Psoas muscle (tissue), 8 donors: ENCODE results near the gene AHCY. TPM values are rescaled to one million over a fixed set of nuclear protein-coding genes. Genes with fewer than 3 reads are reported as not detected.
A peak's percentile ranks its signal among the peaks of the same experiment; 100 is the strongest.

Source experiments
- ATAC-seq, 4 donors: fragments of 200-7000 bp; cut with Tn5 transposase; one replicate each; pipeline ENCODE4 v1.9.1; 2020; ENCODE audit warnings: moderate library complexity in 3 of 4, mild to moderate bottlenecking in 2 of 4
- DNase-seq, 2 donors: peaks; one replicate each; pipeline ENCODE4 v3.0.0-alpha.2; 2020
- H3K27ac ChIP-seq: fragments of 200-600 bp; one replicate; pipeline ENCODE4 v1.8.0; 2022
- H3K27me3 ChIP-seq, 3 donors: fragments of 200-600 bp in 1 of 3; one replicate each; pipeline versions ENCODE4 v1.6.1 to v1.8.0; 2013 to 2022; ENCODE audit warnings: low read length in 2 of 3, mild to moderate bottlenecking in 2 of 3, moderate library complexity in 1 of 3; ENCODE audit not compliant: insufficient read depth in 3 of 3
- H3K36me3 ChIP-seq, 2 donors: fragments of 200-600 bp in 1 of 2; one replicate each; pipeline versions ENCODE4 v1.6.1 to v1.8.0; 2013 to 2022; ENCODE audit warnings: low read depth in 1 of 2, mild to moderate bottlenecking in 1 of 2, moderate library complexity in 1 of 2; ENCODE audit not compliant: insufficient read depth in 1 of 2
- H3K4me1 ChIP-seq: fragments of 200-600 bp; one replicate; pipeline ENCODE4 v1.8.0; 2022
- H3K4me3 ChIP-seq: fragments of 200-600 bp; one replicate; pipeline ENCODE4 v1.8.0; 2022; ENCODE audit warnings: mild to moderate bottlenecking
- H3K9me3 ChIP-seq: fragments of 200-600 bp; one replicate; pipeline ENCODE4 v1.8.0; 2022
- WGBS, 3 donors: extraction: QIAGEN DNeasy Blood & Tissue Kit; methylation state at CpG; one replicate each; pipeline versions ENCODE4 v1.1.6 to v1.1.7; 2013; 5-methylcytosine and 5-hydroxymethylcytosine counted together
- intact Hi-C, 2 donors: fragments of 100-400 bp; cut with DNase I; formaldehyde crosslinking; loops; one replicate each; pipeline versions ENCODE4 v1.11.0 to v1.14.2; 2022
- polyA plus RNA-seq, 3 donors: library from polyadenylated mRNA; stranded (reverse); fragments of 200-250 nt; gene quantifications; one replicate each; pipeline ENCODE4 v1.2.3, GENCODE V29; 2013
- total RNA-seq, 4 donors: library from RNA; stranded (reverse); fragmentation: NEBNext Ultra II Directional in 2 of 4; extraction: Animal tissue kit (Norgen Biotek cat#: 25700) in 2 of 4; gene quantifications; one replicate each; pipeline versions ENCODE4 v1.2.1 to v1.2.4, GENCODE V29; 2021 to 2023
- TF ChIP-seq, protein P1 (sequence below): fragments of 200-600 bp; IDR thresholded peaks from one replicate; pipeline ENCODE4 v1.8.0; 2022; ENCODE audit warnings: antibody characterized with exemption
- donor health status: healthy with polysubstance abuse.
- donor health status: DM: no; HTN: no; CAD: no; lungs with moderate emphysema.
- donor health status: Bipolar disorder and iron deficiency.
- donor health status: healthy.
- donor health status: DM: yes; HTN: yes; CAD: no.
- donor health status: DM: no; HTN: no; CAD: no.
- donor health status: DM: no; HTN: no; CAD: no.
- donor health status: DM: yes; HTN: yes; CAD: no.

The AHCY gene
- total and polyA plus RNA-seq, 7 donors = 56.2 to 128 (median 89.6) TPM

DNA sequence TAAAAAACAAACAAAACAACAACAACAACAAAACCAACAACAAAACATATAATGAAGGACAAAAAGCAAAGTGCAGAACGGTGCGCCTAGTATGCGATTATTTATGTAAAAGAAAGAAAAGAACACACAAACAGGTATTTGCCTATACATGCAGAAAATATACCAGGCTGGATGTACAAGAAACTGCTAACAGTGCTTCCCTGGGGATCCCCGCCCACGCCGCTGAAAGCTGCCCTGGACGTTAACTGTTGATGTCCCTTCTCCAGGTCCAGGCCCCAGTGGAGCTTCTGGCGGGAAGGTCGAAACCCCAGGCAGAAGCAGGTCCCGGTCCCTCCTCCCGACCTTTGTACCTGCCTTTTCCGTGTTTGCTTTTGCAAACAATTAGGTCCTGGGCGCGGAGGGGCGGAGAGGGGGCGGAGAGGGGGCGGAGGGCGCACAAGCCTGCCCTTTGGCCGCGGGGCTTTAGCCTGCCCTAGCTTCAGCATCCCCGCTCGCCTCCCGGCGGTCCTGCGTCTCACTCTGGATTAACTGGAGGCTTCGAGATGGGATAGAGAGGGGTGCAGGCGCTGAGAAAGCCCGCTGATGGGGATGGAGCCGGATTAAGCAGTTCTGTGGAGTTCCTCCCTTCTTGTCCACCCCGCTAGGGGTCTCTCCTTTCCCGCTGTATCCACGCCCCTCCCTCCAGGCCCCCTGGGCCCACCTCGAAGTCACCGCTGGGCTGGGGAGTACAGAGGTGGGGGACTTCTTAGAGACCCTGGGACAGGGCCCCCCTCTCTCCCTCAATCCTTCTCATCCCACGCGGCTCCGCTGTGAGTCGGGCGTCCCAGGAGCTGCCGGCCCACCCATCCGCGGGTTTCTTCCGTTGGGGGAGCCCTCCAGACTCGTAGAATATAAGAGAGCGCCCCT lies 8.2 kb upstream of the AHCY start:
- TF ChIP-seq, protein P1, sequence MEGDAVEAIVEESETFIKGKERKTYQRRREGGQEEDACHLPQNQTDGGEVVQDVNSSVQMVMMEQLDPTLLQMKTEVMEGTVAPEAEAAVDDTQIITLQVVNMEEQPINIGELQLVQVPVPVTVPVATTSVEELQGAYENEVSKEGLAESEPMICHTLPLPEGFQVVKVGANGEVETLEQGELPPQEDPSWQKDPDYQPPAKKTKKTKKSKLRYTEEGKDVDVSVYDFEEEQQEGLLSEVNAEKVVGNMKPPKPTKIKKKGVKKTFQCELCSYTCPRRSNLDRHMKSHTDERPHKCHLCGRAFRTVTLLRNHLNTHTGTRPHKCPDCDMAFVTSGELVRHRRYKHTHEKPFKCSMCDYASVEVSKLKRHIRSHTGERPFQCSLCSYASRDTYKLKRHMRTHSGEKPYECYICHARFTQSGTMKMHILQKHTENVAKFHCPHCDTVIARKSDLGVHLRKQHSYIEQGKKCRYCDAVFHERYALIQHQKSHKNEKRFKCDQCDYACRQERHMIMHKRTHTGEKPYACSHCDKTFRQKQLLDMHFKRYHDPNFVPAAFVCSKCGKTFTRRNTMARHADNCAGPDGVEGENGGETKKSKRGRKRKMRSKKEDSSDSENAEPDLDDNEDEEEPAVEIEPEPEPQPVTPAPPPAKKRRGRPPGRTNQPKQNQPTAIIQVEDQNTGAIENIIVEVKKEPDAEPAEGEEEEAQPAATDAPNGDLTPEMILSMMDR = no peak
- no peak overlapping the region for H3K27ac ChIP-seq
- 21 to 24% (median 24%) methylated on average over 44 to 45 of the region's 45 CpGs for WGBS, 3 donors

DNA sequence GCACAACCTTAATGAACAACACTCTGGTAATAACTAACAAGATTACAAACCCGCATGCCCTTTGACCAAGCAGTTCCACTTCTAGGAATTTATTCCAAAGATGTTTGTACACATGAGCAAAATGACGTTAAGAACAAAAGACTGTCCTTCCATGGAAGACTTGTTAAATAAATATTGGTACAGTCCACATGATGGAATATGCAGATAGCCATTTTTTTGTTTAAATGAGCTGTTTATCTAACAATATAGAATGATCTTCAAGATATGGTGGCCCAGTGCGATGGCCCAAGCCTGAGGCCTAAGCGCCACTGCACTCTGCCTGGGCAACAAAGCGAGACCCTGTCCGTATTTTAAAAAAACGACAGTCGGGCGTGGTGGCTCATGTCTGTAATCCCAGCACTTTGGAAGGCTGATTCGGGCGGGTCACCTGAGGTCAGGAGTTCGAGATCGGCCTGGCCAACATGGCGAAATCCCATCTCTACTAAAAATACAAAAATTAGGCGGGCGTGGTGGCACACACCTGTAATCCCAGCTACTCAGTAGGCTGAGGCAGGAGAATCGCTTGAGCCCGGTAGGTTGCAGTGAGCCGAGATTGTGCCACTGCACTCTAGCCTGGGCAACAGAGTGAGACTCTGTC lies 7.4 kb upstream of the AHCY start:
- DNase-seq = no peak
- Histone ChIP-seq H3K36me3 (no peaks in the 10 kb centered on the region), H3K4me1 (peaks cover 5% of the 10 kb centered on the region), H3K4me3 (no peak overlapping the region), H3K27ac (no peak overlapping the region), H3K9me3 (no peaks in the 10 kb centered on the region), H3K27me3 (peaks cover 0 to 11% (median 4%) of the 10 kb centered on the region in 3 donors)
- 84 to 88% (median 87%) methylated on average over 19 of the region's 19 CpGs for WGBS, 3 donors
- intact Hi-C loops = loop anchor here (5.0 to 10.0 kb wide), 6 partner anchors 164 to 464 kb away; partner anchors contain the start of gene TP53INP2 (in 1 of the 2)
- TF ChIP-seq, protein P1 = no peak
- ATAC-seq = no peak

More for the DNA sequence above, 8.2 kb upstream of the AHCY start:
- H3K27me3 ChIP-seq = peaks cover 0 to 11% (median 4%) of the 10 kb centered on the region in 3 donors
- ATAC-seq (no peak), DNase-seq (no peak)
- H3K4me3 ChIP-seq = peak overlapping the region; percentile 1
- intact Hi-C loops = loop anchor here (1.0 to 10.0 kb wide), 8 partner anchors 163 to 463 kb away; partner anchors contain the start of genes DYNLRB1 (in 1 of the 2) and TP53INP2 (in 1 of the 2)
- H3K9me3 ChIP-seq = no peaks in the 10 kb centered on the region
- peaks cover 5% of the 10 kb centered on the region for H3K4me1 ChIP-seq
- H3K36me3 ChIP-seq = no peaks in the 10 kb centered on the region

DNA sequence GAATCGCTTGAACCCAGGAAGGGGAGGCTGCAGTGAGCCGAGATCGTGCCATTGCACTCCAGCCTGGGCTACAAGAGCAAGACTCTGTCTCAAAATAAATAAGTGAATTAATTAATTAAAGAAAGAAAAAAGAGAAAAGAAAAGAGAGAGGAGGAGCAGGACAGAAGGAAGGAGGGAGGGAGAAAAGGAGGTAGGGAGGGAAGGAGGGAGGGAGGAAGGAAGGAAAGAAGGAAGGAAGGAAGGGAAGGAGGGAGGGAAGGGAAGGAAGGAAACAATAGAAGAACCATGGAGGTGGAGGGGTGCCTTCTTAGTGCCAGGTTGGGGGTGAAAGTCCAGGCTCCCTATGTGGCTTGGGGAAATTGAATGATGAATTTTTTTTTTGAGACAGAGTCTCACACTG lies 6.5 kb upstream of the AHCY start:
- peaks cover 0 to 11% (median 4%) of the 10 kb centered on the region in 3 donors for H3K27me3 ChIP-seq
- H3K36me3 ChIP-seq = no peaks in the 10 kb centered on the region
- intact Hi-C loops = loop anchor here (5.0 to 10.0 kb wide), 6 partner anchors 165 to 465 kb away; partner anchors contain the start of gene TP53INP2 (in 1 of the 2)
- H3K4me1 ChIP-seq = peaks cover 5% of the 10 kb centered on the region
- H3K27ac ChIP-seq = no peak overlapping the region
- TF ChIP-seq, protein P1 = no peak
- DNase-seq (no peak), ATAC-seq (no peak)
- no peak overlapping the region for H3K4me3 ChIP-seq
- WGBS, 3 donors = 94 to 100% (median 97%) methylated on average over 3 of the region's 3 CpGs
- no peaks in the 10 kb centered on the region for H3K9me3 ChIP-seq

DNA sequence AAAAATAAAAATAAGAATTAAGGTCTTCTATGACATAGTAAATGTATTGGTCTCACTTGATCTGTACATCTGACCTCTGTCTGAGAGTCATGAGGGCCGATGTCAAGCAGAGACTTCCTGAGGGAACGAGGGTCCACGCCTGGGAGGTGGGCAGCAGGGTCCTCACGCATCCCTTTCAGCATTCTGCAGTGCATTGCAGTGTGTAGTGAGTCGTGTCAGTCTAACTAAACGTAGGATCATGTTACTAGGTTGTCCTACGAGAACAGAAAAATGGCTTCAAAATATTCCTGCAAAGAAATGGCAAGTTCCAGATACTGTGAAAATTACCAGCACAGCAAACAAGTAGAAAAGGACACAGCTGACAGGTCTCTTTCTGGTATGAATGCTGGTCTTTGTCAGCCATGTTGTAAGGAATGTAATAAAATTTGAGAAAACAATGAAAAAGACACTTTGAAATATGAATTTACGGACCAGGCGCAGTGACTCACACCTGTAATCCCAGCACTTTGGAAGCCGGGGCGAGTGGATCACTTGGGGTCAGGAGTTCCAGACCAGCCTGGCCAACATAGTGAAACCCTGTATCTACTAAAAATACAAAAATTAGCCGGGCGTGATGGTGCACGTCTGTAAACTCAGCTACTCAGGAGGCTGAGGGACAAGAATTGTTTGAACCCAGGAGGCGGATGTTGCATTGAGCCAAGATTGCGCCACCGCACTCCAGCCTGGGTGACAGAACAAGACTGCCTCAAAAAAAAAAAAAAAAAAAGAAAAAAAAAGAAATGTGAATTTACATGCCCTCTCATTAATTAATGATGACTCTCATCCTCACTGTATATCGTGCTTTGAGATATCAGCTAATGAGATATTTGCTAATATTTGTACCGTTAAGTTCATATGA lies 2.4 kb upstream of the AHCY start:
- peaks cover 14% of the 10 kb centered on the region for H3K4me1 ChIP-seq
- H3K9me3 ChIP-seq = no peaks in the 10 kb centered on the region
- DNase-seq (no peak), ATAC-seq (no peak)
- TF ChIP-seq, protein P1 = no peak
- WGBS, 3 donors = 74 to 75% (median 74%) methylated on average over 19 of the region's 19 CpGs
- intact Hi-C loops = no loop called here
- H3K27ac ChIP-seq = no peak overlapping the region
- H3K27me3 ChIP-seq = no peaks in the 10 kb centered on the region
- H3K4me3 ChIP-seq = no peak overlapping the region
- H3K36me3 ChIP-seq = no peaks in the 10 kb centered on the region
